HFFc6 (cell line): ENCODE results near the gene SPDYE1. TPM values are rescaled to one million over a fixed set of nuclear protein-coding genes. Genes with fewer than 3 reads are reported as not detected.
"Not testable (repeated sequence)": the region's sequence is repeated elsewhere in the genome, so short reads cannot be mapped to it uniquely, and the experiment has no call there.

ENCODE experiments used
- DNase-seq: peaks from one replicate; pipeline ENCODE4 v3.0.0-alpha.2; 2018
- H3K27ac Mint-ChIP-seq: 2 replicates; pipeline ENCODE4 v1.8.0; 2020; ENCODE audit warnings: mild to moderate bottlenecking, mixed read lengths
- H3K27me3 Mint-ChIP-seq: 2 replicates; pipeline ENCODE4 v1.8.0; 2021; ENCODE audit warnings: mild to moderate bottlenecking, moderate library complexity, mixed read lengths; ENCODE audit not compliant: insufficient read depth
- H3K36me3 Mint-ChIP-seq: 2 replicates; pipeline ENCODE4 v1.8.0; 2021; ENCODE audit warnings: low read depth, mixed read lengths
- H3K4me1 Mint-ChIP-seq: 2 replicates; pipeline ENCODE4 v1.8.0; 2020; ENCODE audit warnings: low read depth, mixed read lengths
- H3K4me3 Mint-ChIP-seq: 2 replicates; pipeline ENCODE4 v1.8.0; 2020; ENCODE audit warnings: mild to moderate bottlenecking, moderate library complexity, mixed read lengths
- H3K9me3 Mint-ChIP-seq: 2 replicates; pipeline ENCODE4 v1.8.0; 2020; ENCODE audit warnings: mild to moderate bottlenecking, mixed read lengths
- CTCF ChIP-seq: fragments of 200-600 bp; sonication (generic); IDR thresholded peaks from 2 replicates; pipeline ENCODE4 v1.5.0; 2021; ENCODE audit warnings: antibody characterized with exemption, mild to moderate bottlenecking
- total RNA-seq, 6 experiments: library from RNA; stranded (reverse); fragmentation: NEBNext Ultra II Directional; extraction: Animal tissue kit (Norgen Biotek cat#: 25700); gene quantifications; 2 replicates in 1 of 6; 3 replicates in 5 of 6; pipeline ENCODE4 v1.2.3, GENCODE V29; 2021

Gene SPDYE1
- total RNA-seq, 6 experiments from 2014 or later = not detected

- H3K27ac Mint-ChIP-seq, H3K9me3 Mint-ChIP-seq, H3K4me1 Mint-ChIP-seq, H3K27me3 Mint-ChIP-seq, H3K36me3 Mint-ChIP-seq: not testable (repeated sequence)
- DNase-seq = peak; percentile 40
- H3K4me3 Mint-ChIP-seq = peak overlapping the region; percentile 82
These were observed 41.4 kb downstream of the SPDYE1 start for GRCh38 chr7:44038961-44039558.

GRCh38 chr7:44039800-44040492 lies 42.2 kb downstream of the SPDYE1 start:
- not testable (repeated sequence) for H3K9me3 Mint-ChIP-seq, H3K36me3 Mint-ChIP-seq, H3K27me3 Mint-ChIP-seq, H3K4me1 Mint-ChIP-seq, H3K27ac Mint-ChIP-seq, H3K4me3 Mint-ChIP-seq, DNase-seq

- H3K27me3 Mint-ChIP-seq, H3K27ac Mint-ChIP-seq, H3K36me3 Mint-ChIP-seq, H3K9me3 Mint-ChIP-seq, H3K4me1 Mint-ChIP-seq, DNase-seq: not testable (repeated sequence)
- H3K4me3 Mint-ChIP-seq = peak overlapping the region; percentile 22; the same call in 1 of the 2 replicates
- peak; percentile 16; the same call in 1 of the 2 replicates for TF ChIP-seq CTCF
These were observed 42.8 kb downstream of the SPDYE1 start for GRCh38 chr7:44040493-44040891.

GRCh38 chr7:44042221-44042620 lies 44.5 kb downstream of the SPDYE1 start:
- TF ChIP-seq CTCF = no peak
- Mint-ChIP-seq H3K9me3 (no peaks in the 10 kb centered on the region), H3K36me3 (peaks cover 21% of the 10 kb centered on the region), H3K4me1 (peaks cover 26% of the 10 kb centered on the region), H3K27ac (no peak overlapping the region), H3K27me3 (peaks cover 6% of the 10 kb centered on the region), H3K4me3 (no peak overlapping the region)
- no peak for DNase-seq

- no peaks in the 10 kb centered on the region for H3K9me3 Mint-ChIP-seq
- H3K27me3 Mint-ChIP-seq = peaks cover 2% of the 10 kb centered on the region
- DNase-seq = no peak
- H3K27ac Mint-ChIP-seq = peak overlapping the region; percentile 80
- peak overlapping the region; percentile 89 for H3K4me3 Mint-ChIP-seq
- no peak for TF ChIP-seq CTCF
- H3K4me1 Mint-ChIP-seq = peaks cover 36% of the 10 kb centered on the region
- peaks cover 30% of the 10 kb centered on the region for H3K36me3 Mint-ChIP-seq
These were observed 46.2 kb downstream of the SPDYE1 start for GRCh38 chr7:44043902-44044301.

GRCh38 chr7:44044315-44045225 lies 46.9 kb downstream of the SPDYE1 start, which contains the start of gene DBNL:
Gene DBNL (plus strand): TSS chr7:44044702. CDS start chr7:44044738, 36 bp downstream.
- peaks cover 30% of the 10 kb centered on the region for H3K36me3 Mint-ChIP-seq
- H3K9me3 Mint-ChIP-seq = no peaks in the 10 kb centered on the region
- TF ChIP-seq CTCF = no peak
- H3K27ac Mint-ChIP-seq = peak within 1 kb of the TSS; percentile 80
- H3K4me1 Mint-ChIP-seq = peaks cover 36% of the 10 kb centered on the region
- H3K27me3 Mint-ChIP-seq = no peaks in the 10 kb centered on the region; the same call in none of the 2 replicates
- peak; percentile 89 for DNase-seq
- H3K4me3 Mint-ChIP-seq = peak within 1 kb of the TSS; percentile 89
